Inflammatory macrophage treated with lipopolysaccharide for 4 hours (primary cell): Measurements from ENCODE around the gene NR2C2.
A peak's percentile ranks its signal among the peaks of the same experiment; 100 is the strongest.
"Not testable (repeated sequence)": the region's sequence is repeated elsewhere in the genome, so short reads cannot be mapped to it uniquely, and the experiment has no call there.

Experiments
- DNase-seq: peaks from one replicate; pipeline ENCODE4 v3.0.0-alpha.2; 2020

NR2C2 gene

GRCh38 chr3:14962762-14963161, 15.4 kb downstream of the NR2C2 start:
- no peak for DNase-seq

- DNase-seq: no peak
Measured at GRCh38 chr3:14967285-14967684, 19.9 kb downstream of the NR2C2 start.

DNA sequence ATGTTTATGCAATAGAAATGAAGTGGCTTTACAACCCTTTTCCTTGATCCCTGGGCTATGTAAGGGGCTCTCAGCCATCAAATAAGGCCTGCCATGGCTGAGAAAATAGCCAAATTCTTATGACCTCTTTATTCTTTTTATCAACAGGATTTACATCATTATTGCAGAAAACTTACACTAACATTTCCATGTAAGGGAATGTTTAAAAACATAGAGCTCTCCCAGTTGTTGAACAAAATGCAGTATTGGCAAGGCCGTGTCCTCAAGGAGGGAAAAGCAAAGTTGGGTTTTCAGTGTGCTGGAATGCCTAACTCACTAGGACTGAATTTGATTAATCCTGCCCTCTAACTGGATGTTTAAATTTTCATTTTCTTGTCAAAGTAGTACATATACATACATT, 22.3 kb downstream of the NR2C2 start:
- no peak for DNase-seq

- no peak for DNase-seq
Measured at GRCh38 chr3:14976317-14976716, 28.9 kb downstream of the NR2C2 start.

GRCh38 chr3:14980689-14981088, 33.3 kb downstream of the NR2C2 start:
- DNase-seq: peak; percentile 31

- DNase-seq: no peak
Measured at GRCh38 chr3:14984581-14985113, 37.3 kb downstream of the NR2C2 start.

DNA sequence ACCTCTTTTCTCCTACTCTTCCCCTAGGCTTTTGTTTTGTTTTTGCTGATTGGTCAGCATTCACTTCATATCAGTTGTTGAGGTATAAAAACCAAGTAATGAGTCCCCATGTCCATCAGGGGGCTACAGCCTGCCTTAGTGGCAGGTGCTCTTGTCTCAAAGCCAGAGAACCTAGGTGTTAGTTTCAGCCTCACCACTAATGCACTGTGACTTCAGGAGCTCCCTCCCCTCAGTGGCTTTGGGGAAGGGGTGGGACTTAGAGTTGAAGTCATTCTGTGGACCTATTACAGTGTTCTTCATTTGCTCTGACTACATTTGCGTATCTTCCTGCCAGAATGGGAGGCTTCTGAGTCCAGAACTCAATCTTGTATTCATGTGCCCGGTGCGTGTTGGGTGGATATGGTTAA, 41.6 kb downstream of the NR2C2 start:
- no peak for DNase-seq

GRCh38 chr3:14989943-14990779, 42.8 kb downstream of the NR2C2 start:
- DNase-seq: no peak

DNA sequence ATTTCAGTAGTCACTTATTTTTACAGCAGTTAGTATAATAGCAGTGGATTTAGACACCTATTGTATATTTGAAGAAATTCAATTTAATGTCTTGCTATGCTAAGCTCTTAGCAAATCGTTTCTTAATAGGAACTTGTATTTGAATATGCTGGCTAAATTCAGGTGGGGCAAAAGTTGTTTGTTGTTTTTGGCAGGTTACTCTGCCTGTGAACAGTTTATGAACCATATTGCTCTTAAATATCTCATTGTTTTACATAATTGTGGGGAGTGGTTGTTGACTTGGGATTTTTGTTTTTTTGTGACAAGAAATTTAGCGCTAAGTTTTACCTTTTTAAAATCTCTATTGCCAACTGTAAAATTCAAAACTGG, 43.4 kb downstream of the NR2C2 start:
- DNase-seq: no peak

DNA sequence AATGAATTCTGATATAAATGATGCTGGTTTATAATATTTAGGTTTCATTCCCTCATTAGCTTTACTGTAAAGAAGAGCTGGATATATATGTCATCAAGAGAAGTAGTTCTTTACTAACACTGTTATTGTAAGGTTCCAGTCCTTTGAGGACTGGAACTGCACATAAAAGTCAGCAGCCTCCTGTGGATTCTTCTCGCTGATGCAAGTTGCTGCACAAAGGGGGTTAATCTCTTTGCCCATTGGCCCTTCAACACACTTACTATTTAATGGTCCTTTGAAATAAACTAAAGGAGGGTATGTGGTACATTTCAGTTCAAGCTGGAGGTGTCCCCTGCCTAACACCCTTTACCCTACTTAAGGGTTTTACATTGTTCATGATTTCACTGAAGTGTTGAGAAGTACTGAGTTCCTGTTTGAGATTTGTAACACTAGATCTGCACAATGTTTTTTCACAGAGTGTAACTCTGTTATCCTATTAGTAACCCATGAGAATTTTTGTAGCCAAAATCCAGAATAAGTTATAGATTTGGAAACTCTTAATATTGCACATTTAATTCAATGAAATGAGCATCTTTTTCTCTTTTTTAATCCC, 43.9 kb downstream of the NR2C2 start:
- peak; percentile 12 for DNase-seq

DNA sequence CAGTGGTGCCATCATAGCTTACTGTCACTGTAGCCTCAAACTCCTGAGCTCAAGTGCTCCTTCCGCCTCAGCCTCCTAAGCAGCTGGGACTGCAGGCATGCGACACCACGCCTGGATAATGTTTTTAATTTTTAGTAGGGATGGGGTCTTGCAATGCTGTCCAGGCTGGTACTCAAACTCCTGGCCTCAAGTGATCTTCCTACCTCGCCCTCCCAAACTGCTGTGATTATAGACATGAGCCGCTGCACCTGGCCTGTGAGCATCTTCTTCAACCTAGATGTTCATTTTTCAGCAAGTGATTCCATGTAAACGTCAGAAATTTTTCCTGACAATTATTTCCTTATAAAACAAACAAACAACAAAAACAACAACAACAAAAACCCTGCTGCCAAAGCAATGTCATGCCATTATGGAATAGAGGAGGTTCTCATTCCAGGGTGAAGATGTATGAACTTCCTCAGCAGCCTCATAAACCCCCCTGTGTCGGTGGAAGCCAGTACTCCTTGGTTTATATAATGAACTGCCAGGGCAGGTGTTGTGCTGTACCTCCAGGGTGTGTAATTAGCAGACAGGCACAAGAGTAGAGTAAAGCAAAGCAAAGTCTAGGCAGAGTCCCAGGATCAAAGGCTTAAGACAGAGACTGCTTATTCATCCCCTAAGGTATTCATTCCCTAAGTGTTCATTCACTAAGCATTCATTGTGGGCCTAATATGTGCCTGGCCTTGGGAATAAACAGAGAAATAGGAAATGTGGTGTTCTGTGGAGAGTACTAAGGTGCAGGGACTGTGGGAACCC, 44.6 kb downstream of the NR2C2 start:
- DNase-seq: no peak

DNA sequence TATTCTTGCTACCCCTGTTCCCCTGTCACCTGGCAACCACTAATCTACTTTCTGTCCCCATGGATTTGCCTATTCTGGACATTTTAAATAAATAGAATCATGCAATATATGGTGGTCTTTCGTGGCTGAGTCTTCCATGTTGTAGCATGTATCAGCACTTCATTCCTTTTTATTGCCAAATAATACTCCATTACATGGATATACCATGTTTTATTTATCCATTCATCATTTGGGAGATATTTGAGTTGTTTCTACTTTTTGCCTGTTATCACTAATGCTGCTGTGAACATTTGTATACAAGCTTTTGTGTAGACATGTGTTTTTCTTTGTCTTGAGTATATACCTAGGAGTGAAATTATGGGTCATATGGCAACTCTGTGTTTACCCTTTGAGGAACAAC, 50.6 kb downstream of the NR2C2 start:
- DNase-seq: no peak

GRCh38 chr3:14999182-14999581, 51.8 kb downstream of the NR2C2 start:
- DNase-seq: not testable (repeated sequence)

DNA sequence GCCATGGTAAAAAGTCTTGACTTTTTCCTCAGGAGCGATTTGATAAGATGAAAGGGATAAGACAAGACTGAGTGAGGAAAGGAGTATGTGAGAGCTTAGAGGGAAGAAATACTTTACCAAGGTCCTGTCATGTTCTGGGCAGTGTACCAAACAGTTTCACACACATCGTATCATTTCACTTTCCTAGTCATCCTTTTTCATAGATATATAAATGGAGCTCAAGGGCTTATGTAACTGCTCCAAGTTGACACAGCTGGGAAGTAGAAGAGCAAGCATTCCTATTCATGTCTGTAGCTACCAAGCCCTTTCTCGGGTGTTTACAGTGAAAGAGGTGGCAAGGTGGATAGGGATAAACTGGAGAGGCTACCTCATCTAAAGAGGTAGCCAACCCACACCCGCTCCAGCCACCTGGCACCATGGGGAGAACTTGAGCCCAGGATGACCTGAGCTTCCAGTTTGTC, 60.3 kb downstream of the NR2C2 start:
- DNase-seq: no peak

DNA sequence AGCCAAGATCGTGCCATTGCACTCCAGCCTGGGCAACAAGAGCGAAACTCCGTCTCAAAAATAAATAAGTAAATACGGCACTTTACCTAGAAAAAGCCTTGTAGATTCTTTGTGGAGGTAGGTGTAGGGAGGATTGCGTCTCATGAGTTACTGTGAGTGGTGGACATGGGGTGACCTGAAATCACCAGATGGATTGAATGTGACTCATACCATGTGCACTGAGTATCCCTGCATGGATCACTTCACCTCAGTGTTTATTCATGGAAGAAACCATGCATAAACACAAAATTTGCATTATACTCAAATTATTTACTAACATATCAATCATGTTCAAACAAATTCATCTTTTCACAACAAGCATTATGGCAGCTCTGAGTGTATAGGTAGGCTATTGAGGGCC, 61.8 kb downstream of the NR2C2 start:
- DNase-seq: no peak

GRCh38 chr3:15010664-15011063, 63.3 kb downstream of the NR2C2 start:
- no peak for DNase-seq

DNA sequence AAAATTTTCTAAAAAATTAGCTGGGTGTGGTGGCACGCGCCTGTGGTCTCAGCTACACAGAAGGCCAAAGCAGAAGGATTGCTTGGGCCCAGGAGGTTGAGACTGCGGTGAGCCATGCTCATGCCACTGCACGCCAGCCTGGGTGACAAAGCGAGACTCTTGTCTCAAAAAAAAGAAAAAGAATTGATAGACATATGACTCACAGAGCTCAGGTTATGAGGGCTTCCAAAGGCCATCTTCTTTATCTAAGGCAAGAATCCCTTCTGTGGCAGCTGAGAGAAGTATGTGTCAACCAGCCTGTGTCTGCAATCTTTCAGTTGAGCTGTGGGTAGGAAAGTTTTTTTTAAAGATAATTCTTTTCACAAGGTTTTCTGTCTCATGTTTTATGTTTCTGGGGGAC, 63.8 kb downstream of the NR2C2 start:
- DNase-seq: no peak

GRCh38 chr3:15014606-15015328, 67.4 kb downstream of the NR2C2 start:
- DNase-seq: no peak

- DNase-seq: no peak
Measured at GRCh38 chr3:15015456-15015855, 68.1 kb downstream of the NR2C2 start.

DNA sequence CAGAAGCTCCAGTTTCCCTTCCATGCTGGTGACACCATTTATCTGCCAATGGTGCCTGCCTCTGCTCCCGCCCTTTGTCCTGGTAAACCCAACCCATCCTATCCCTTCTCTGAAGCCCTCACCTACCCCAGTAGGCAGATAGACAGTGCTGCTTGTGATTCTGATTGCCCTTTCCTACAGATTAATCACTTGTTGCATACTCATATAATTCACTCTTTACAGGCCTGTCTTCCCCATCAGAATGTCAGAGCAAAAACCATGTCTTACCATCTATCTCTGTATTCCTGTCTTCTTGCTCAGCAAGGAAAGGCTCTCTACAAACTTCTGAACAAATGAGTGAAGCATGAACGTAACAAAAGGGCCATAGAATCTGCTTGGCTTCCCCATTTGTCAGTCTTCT, 69.8 kb downstream of the NR2C2 start:
- DNase-seq: no peak

GRCh38 chr3:15023249-15023648, 75.9 kb downstream of the NR2C2 start:
- DNase-seq: no peak

DNA sequence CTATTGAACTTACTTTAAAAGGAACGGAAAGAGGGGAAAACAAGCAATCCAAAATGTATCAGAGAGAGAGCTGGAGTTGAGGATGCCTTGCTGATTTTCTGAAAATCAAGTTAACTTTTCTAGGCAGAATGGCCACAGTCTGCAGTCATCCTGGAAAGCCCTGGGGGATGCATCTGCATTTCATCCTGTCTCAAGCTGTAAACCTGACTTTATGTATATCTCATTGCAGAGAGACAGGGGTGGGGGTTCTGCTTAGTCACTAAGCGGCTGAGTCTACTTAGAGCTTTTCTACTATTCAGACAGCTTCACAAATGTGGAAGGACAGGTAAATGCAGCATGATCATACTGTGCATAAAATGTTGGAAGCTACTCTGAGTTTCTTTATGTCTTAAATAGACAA, 76.3 kb downstream of the NR2C2 start:
- DNase-seq: no peak

GRCh38 chr3:15029625-15030024, 82.2 kb downstream of the NR2C2 start:
- DNase-seq: no peak
